LHCN-M2 (cell line): Measurements from ENCODE around the gene TMEM41B. TPM values are rescaled to one million over a fixed set of nuclear protein-coding genes. Genes with fewer than 3 reads are reported as not detected.
"Not testable (repeated sequence)": the region's sequence is repeated elsewhere in the genome, so short reads cannot be mapped to it uniquely, and the experiment has no call there.

ENCODE experiments used
- DNase-seq: peaks from one replicate; pipeline ENCODE4 v3.0.0-alpha.2; 2012; ENCODE audit warnings: low read depth
- total RNA-seq: library from RNA; depleted of rRNA; stranded (reverse); fragments of >200 nt; gene quantifications from 2 replicates; pipeline ENCODE4 v1.2.3, GENCODE V29; 2014; rRNA removed

Gene TMEM41B
- total RNA-seq, 1 experiment from 2014 or later: 39.1 TPM

- not testable (repeated sequence) for DNase-seq
Measured at GRCh38 chr11:9260838-9261146, 53.6 kb downstream of the TMEM41B start.

DNA sequence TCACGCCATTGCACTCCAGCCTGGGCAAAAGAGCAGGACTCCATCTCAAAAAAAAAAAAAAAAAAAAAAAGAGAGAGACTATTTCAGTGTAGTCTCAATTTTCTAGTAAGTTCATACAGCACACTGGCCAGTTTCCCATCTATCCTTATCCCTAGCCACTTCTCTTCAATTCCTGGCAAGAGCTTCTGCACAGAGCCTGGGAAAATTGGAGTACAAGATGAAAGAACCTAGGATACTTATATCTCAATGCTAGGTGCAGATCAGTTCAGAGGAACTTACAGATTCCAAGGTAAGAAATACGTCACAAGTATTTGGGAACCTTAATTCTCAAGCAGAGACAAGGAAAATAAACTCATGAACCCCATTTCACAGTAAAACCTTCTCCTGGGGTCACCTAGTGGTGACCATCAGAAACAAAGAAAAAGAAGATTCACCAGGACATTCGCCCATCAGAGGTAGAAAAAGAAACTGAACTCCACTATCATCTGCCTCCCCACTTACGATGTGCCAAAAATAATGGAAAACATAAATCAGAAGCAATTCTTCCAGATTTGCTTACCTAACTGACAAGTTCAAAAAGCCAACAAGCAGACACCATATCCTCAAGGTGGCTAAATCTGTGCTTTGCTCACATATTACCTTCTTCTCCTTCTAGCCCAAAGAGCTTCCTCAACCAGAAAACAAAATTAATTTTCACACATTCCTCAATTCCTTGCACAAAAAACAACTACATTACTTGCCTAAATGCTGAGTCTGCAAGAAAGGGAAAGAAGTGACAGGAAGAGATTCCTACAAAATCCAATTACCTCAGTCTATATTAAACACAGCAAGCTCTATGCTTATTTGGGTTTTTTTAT lies 54.2 kb downstream of the TMEM41B start:
- no peak for DNase-seq

DNA sequence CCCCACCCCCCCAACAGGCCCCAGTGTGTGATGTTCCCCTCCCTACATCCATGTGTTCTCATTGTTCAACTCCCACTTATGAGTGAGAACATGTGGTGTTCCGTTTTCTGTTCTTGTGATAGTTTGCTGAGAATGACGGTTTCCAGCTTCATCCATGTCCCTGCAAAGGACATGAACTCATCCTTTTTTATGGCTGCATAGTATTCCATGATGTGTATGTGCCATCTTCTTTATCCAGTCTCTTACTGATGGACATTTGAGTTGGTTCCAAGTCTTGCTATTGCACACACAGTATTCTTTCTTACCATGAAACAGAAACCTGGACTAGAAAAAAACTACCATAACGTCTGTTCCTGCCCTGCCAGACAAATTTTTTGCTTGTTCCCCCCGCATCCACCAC lies 56.1 kb downstream of the TMEM41B start:
- DNase-seq: not testable (repeated sequence)

DNA sequence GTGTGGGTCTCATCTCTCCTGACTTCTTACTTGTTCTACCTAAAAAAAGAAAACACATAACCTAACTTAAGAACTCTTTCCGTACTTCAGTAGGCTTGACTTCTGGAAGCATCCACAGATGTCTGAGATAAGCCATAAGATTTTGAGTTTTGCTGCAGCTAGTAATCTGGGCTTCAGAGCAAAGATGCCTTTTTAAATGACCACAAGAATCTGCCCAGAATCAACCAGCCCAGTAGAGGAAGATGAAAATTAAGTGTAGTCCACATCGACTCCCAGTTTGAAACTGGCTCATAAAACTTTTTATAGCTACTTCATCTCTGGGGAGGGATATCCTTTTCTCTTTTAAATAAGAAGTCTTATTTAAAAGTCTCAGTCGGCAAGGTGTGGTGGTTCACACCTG lies 60.0 kb downstream of the TMEM41B start:
- DNase-seq: no peak

GRCh38 chr11:9253086-9253485 lies 61.3 kb downstream of the TMEM41B start:
- no peak for DNase-seq

- no peak for DNase-seq
Measured at GRCh38 chr11:9251311-9251710, 63.1 kb downstream of the TMEM41B start.

DNA sequence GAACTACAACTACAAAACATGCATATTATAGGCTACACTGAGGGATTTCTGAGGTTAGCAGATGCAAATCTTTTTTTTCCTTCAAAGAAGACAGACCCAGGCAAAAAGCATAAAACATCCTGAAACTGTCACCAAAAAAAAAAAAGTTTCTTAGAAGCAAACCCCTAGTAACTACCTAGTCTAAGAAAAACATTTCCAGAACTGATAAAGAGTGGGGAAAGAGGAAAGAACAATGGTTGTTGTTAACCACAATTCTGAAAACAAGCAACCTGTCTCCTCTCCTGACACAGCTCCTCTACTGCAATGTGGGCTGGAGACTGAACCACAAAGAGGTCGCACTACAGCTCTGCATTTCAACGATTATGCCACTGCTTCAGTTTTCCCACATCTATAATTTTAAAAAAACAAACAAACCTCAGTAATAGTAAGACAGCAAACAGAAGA lies 64.2 kb downstream of the TMEM41B start:
- peak; percentile 32 for DNase-seq

DNA sequence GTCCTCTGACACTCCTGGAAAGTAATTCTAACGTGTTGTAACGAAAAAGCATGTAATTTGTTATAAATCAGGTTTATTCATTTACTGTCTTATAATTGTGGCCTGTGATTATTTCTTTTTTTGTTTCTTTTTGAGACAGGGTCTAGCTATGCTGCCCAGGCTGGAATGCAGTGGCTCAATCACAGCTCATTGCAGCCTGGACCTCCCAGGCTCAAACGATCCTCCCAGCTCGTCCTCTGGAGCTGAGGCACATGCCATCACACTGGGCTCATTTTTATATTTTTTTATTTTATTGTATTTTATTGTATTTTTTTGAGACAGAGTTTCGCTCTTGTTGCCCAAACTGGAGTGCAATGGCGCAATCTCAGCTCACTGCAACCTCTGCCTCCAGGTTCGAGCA lies 65.1 kb downstream of the TMEM41B start:
- DNase-seq: no peak

DNA sequence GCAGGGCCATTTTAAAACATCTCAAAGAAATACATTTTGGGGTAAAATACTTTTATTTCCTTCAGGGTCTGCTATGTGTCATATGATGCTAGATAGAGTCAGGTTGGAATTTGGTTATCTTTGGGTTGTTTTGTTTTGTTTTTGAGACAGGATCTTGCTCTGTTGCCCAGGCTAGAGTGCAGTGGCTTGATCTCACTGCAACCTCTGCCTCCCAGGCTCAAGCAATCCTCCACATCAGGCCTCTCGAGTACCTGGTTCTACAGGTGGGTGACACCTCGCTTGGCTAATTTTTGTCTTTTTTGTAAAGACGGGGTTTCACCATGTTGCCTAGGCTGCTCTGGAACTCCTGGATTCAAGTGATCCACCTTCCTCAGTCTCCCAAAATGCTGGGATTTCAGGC lies 66.5 kb downstream of the TMEM41B start:
- no peak for DNase-seq

- DNase-seq: not testable (repeated sequence)
Measured at GRCh38 chr11:9236242-9236641, 78.2 kb downstream of the TMEM41B start.

GRCh38 chr11:9232482-9232881 lies 81.9 kb downstream of the TMEM41B start:
- DNase-seq: no peak

DNA sequence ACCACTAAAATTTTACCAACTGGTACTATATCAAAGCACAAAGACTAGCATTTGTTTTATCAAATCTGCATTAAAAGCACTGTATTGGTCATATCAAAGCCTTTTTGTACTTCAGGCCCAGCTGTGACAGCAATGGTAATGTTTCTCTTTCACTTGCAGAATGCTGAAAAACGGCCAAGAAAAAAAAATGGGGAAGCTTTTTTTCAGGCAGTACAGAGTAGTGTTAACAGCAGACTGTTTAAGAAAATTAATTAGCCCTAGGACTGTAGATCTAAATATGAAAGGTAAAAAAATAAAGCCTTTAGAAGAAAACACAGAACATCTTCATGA lies 82.6 kb downstream of the TMEM41B start:
- DNase-seq: peak; percentile 46

Other genes starting within 250 kb of the TMEM41B start
- gene SCUBE2, start 223.0 kb downstream of the TMEM41B start, total RNA-seq: 0.06 and 0.11 TPM in 2 replicates
- 81.1 and 91.2 TPM in 2 replicates for gene DENND5A, start 49.2 kb downstream of the TMEM41B start, total RNA-seq
- gene IPO7, start 70.1 kb upstream of the TMEM41B start, total RNA-seq: 153 and 173 TPM in 2 replicates
- gene ZNF143, start 146.4 kb upstream of the TMEM41B start, total RNA-seq: 15.5 and 16.3 TPM in 2 replicates